Measurements from ENCODE around the gene SGPL1. TPM values are rescaled to one million over a fixed set of nuclear protein-coding genes. Genes with fewer than 3 reads are reported as not detected.

The SGPL1 gene
- total RNA-seq, 1 donor from 2014 or later = 51.5 TPM

DNA sequence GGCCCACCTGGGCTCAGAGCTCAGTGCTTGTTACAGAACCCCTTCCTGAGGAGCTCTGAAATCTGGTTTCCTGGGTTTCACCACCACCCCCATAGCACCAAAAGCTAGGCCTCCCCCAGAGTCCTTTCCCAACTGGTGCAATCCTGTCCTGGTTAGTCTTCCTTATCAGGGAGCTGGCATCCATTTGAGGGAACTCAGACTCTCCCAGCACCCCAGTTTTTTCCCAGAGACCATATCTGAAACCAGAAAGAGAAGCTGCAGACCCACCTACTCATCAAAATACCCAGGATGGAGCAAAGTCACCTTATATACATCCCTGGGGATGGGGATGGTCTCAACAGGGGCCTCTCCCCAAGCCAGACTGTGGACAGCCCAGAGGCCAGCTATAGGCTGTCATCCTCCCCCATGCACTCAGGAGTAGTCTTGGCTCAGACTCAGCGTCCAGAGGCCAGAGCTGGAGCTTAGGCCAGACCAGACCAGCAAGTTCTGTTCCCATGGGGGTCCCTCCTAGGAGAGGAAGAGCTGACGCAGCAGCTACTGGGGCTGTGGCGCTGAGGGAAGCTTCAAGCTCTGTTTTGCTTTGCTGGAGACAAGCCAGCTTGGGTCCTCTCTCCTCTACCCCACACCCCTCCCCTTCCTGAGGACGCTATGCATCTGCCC is 33.5 kb upstream of the SGPL1 start:
- DNase-seq (ENCODE audit: low spot score) = no peak
- Mint-ChIP-seq H3K36me3 (no peaks in the 10 kb centered on the region), H3K27ac (peak overlapping the region; percentile 63), H3K4me3 (no peak overlapping the region), H3K4me1 (peaks cover 4% of the 10 kb centered on the region), H3K9me3 (peaks cover 4% of the 10 kb centered on the region), H3K27me3 (ENCODE audit: insufficient read depth, low read depth) (peaks cover 6% of the 10 kb centered on the region)
- Histone ChIP-seq H2AFZ (replicated peaks) (no peak overlapping the region), H3K4me2 (no peak overlapping the region), H3K4me1 (no peaks in the 10 kb centered on the region), H4K20me1 (ENCODE audit: low read depth) (no peaks in the 10 kb centered on the region), H3K27ac (no peak overlapping the region), H3K27me3 (no peaks in the 10 kb centered on the region), H3K9ac (no peak overlapping the region), H3F3A (ENCODE audit: low read depth) (no peaks in the 10 kb centered on the region), H3K9me3 (ENCODE audit: low read depth) (no peaks in the 10 kb centered on the region), H3K79me2 (ENCODE audit: low read depth) (no peaks in the 10 kb centered on the region), H3K36me3 (no peaks in the 10 kb centered on the region), H3K4me3 (no peak overlapping the region)
- TF ChIP-seq EZH2 (IDR thresholded peaks at IDR 0.05) (no peak), EZH2phosphoT487 (IDR thresholded peaks at IDR 0.05) (no peak)
- TF ChIP-seq, protein P1, sequence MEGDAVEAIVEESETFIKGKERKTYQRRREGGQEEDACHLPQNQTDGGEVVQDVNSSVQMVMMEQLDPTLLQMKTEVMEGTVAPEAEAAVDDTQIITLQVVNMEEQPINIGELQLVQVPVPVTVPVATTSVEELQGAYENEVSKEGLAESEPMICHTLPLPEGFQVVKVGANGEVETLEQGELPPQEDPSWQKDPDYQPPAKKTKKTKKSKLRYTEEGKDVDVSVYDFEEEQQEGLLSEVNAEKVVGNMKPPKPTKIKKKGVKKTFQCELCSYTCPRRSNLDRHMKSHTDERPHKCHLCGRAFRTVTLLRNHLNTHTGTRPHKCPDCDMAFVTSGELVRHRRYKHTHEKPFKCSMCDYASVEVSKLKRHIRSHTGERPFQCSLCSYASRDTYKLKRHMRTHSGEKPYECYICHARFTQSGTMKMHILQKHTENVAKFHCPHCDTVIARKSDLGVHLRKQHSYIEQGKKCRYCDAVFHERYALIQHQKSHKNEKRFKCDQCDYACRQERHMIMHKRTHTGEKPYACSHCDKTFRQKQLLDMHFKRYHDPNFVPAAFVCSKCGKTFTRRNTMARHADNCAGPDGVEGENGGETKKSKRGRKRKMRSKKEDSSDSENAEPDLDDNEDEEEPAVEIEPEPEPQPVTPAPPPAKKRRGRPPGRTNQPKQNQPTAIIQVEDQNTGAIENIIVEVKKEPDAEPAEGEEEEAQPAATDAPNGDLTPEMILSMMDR (IDR thresholded peaks at IDR 0.05) = no peak

DNA sequence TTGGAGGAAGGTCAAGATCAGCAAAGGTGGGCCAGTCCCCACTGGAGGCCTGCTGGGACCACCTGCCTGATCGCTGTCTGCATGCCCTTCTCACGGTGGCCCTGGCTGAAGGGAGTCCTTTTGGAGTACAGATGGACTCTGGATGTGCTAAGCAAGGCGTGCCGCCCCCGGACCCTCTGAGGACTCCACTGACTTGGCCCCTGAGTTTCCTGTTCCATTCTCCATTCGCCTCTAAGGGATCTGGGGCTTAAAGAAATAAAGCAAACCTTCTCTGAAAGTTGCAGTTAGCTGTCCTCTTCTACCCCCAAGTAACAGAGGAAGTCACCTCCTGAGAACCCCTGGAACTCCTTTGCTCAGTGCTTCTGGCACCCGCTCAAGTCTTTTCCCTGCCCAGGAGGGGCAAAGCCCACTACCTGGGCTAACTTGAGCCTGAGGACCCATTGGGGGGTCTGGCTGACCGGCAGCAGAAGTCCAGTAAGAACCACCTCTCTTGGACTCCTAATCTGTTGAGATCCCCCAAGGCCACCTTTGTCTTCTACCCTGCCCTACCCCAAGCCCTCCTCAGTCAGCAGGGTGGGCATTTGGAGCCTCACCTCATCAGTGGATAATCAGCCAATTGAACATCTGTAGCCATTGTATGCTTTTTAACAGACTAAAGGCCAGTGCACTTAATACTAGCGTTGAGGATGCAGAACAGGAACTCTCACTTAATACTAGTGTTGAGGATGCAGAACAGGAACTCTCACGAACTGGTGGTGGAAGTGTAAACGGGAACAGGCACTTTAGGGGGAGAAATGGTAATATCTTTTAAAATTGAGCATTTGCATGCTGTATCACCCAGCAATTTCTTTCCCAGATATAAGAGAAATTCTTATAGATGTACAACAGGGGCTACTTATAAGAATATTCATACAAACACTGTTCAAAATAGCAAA is 32.7 kb upstream of the SGPL1 start:
- Histone ChIP-seq H4K20me1 (ENCODE audit: low read depth) (no peaks in the 10 kb centered on the region), H3K27ac (no peak overlapping the region), H3F3A (ENCODE audit: low read depth) (no peaks in the 10 kb centered on the region), H3K9me3 (ENCODE audit: low read depth) (no peaks in the 10 kb centered on the region), H3K79me2 (ENCODE audit: low read depth) (no peaks in the 10 kb centered on the region), H3K27me3 (no peaks in the 10 kb centered on the region), H3K4me2 (no peak overlapping the region), H3K9ac (no peak overlapping the region), H3K4me3 (no peak overlapping the region), H3K36me3 (no peaks in the 10 kb centered on the region), H2AFZ (replicated peaks) (no peak overlapping the region), H3K4me1 (no peaks in the 10 kb centered on the region)
- no peaks in the 10 kb centered on the region for H3K36me3 Mint-ChIP-seq
- peaks cover 4% of the 10 kb centered on the region for H3K9me3 Mint-ChIP-seq
- TF ChIP-seq EZH2phosphoT487 (IDR thresholded peaks at IDR 0.05) = no peak
- TF ChIP-seq, protein P1 (IDR thresholded peaks at IDR 0.05) = no peak
- no peak for TF ChIP-seq EZH2 (IDR thresholded peaks at IDR 0.05)
- DNase-seq (ENCODE audit: low spot score) = no peak
- peaks cover 4% of the 10 kb centered on the region for H3K4me1 Mint-ChIP-seq
- peak overlapping the region; percentile 63 for H3K27ac Mint-ChIP-seq
- peaks cover 5% of the 10 kb centered on the region for H3K27me3 Mint-ChIP-seq (ENCODE audit: insufficient read depth, low read depth)
- no peak overlapping the region for H3K4me3 Mint-ChIP-seq

DNA sequence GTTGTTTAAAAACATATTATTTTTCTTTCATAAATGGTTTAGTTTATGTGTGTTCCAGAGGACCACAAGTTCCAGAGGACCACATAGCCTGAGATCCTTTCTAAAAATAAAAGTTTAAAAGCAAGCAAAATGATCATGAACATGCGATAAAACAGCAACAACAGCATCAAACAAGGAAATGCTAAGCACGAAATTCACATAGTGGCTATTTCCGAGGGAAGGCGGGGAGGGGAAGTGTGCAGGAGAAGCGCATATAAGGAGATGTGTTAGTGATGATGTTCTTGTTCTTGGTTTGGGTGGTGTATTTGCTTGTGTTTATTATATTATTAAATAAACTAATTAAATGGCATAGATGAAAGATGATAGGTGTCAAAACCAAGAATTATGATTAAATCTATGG is 31.7 kb upstream of the SGPL1 start:
- Histone ChIP-seq H3K79me2 (ENCODE audit: low read depth) (no peaks in the 10 kb centered on the region), H3K27ac (no peak overlapping the region), H3K4me2 (no peak overlapping the region), H3K36me3 (no peaks in the 10 kb centered on the region), H3K27me3 (no peaks in the 10 kb centered on the region), H4K20me1 (ENCODE audit: low read depth) (no peaks in the 10 kb centered on the region), H3K4me1 (no peaks in the 10 kb centered on the region), H2AFZ (replicated peaks) (no peak overlapping the region), H3K9me3 (ENCODE audit: low read depth) (no peaks in the 10 kb centered on the region), H3K4me3 (no peak overlapping the region), H3K9ac (no peak overlapping the region), H3F3A (ENCODE audit: low read depth) (no peaks in the 10 kb centered on the region)
- H3K9me3 Mint-ChIP-seq = peaks cover 4% of the 10 kb centered on the region
- no peak for DNase-seq (ENCODE audit: low spot score)
- TF ChIP-seq EZH2 (IDR thresholded peaks at IDR 0.05) = no peak
- H3K4me1 Mint-ChIP-seq = peaks cover 4% of the 10 kb centered on the region
- H3K4me3 Mint-ChIP-seq = no peak overlapping the region
- no peaks in the 10 kb centered on the region for H3K36me3 Mint-ChIP-seq
- peaks cover 3% of the 10 kb centered on the region for H3K27me3 Mint-ChIP-seq (ENCODE audit: insufficient read depth, low read depth)
- no peak overlapping the region for H3K27ac Mint-ChIP-seq

Measured in neural progenitor cell (in vitro differentiated cells).